ENCODE measurements around the gene CIBAR2. TPM values are rescaled to one million over a fixed set of nuclear protein-coding genes. Genes with fewer than 3 reads are reported as not detected.

CIBAR2 gene
- total RNA-seq: not detected
- polyA plus RNA-seq: not detected

- TF ChIP-seq POLR2AphosphoS5 (IDR thresholded peaks at IDR 0.05): no peak
- TF ChIP-seq EP300 (IDR thresholded peaks at IDR 0.05): no peak
- TF ChIP-seq POLR2A (IDR thresholded peaks at IDR 0.05): no peak
- TF ChIP-seq, protein P1, sequence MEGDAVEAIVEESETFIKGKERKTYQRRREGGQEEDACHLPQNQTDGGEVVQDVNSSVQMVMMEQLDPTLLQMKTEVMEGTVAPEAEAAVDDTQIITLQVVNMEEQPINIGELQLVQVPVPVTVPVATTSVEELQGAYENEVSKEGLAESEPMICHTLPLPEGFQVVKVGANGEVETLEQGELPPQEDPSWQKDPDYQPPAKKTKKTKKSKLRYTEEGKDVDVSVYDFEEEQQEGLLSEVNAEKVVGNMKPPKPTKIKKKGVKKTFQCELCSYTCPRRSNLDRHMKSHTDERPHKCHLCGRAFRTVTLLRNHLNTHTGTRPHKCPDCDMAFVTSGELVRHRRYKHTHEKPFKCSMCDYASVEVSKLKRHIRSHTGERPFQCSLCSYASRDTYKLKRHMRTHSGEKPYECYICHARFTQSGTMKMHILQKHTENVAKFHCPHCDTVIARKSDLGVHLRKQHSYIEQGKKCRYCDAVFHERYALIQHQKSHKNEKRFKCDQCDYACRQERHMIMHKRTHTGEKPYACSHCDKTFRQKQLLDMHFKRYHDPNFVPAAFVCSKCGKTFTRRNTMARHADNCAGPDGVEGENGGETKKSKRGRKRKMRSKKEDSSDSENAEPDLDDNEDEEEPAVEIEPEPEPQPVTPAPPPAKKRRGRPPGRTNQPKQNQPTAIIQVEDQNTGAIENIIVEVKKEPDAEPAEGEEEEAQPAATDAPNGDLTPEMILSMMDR (IDR thresholded peaks at IDR 0.05): no peak
- H3K4me1 ChIP-seq: peaks cover 0 to 8% (median 6%) of the 10 kb centered on the region in 4 donors
- intact Hi-C loops (cut with DNase I): loop anchor here (10.0 kb wide), 1 partner anchor 602 kb away; no protein-coding TSS in a partner anchor
Observed at GRCh38 chr16:85112364-85112763, at the start of gene CIBAR2. CIBAR2 (minus strand) TSS chr16:85112472; CDS start chr16:85112352, 120 bp downstream.

DNA sequence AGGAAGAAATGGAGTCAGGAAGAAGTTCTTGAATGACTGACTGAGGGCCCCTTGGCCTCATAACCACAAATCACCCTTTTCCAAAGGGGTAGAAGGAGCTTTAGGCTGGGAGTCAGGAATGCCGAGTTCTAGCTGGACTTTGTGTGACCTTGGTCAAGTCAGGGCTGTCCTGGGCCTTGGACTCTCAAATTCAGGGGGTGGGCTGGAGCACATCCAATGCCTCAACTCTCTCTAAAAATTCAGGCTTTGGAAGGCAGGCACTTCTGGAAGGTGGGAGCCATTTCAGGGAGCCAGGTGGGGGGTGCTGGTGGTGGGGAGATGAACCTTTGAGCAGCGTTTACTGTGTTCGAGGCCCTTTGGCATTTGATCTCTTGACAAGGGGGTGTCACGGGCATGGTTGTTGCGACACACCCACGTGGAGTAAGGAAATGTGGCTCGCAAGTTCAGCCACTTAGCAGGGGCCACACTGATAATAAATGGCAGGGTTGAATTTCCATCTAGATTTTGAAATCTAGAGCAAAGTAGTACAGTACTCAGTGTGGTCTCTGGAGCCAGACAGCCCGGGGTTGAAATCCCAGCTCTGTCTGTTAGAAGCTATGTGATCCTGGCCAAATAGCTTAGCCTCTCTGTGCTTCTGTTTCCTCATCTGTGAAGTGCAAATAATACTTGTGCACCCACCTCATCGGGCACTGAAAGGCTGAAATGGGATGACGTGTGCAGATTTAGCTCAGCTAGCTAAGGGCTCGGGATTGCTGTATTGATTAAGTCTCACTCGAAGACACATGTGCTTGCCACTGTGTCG lies 47.1 kb upstream of the CIBAR2 start:
- intact Hi-C loops (cut with DNase I): no loop called here
- H3K36me3 ChIP-seq: no peaks in the 10 kb centered on the region
- no peak overlapping the region for H3K4me3 ChIP-seq
- WGBS, 2 donors: 72 to 82% methylated on average over 13 of the region's 13 CpGs
- DNase-seq: no peak
- TF ChIP-seq EP300 (IDR thresholded peaks at IDR 0.05) (no peak), POLR2AphosphoS5 (IDR thresholded peaks at IDR 0.05) (no peak), POLR2A (IDR thresholded peaks at IDR 0.05) (no peak)
- TF ChIP-seq, protein P1 (IDR thresholded peaks at IDR 0.05): no peak
- peaks cover 0 to 44% (median 41%) of the 10 kb centered on the region in 4 donors for H3K4me1 ChIP-seq
- H3K9me3 ChIP-seq: no peaks in the 10 kb centered on the region
- no peaks in the 10 kb centered on the region for H3K27me3 ChIP-seq
- no peak overlapping the region for H3K27ac ChIP-seq

More at GRCh38 chr16:85112364-85112763, at the start of gene CIBAR2:
- no peaks in the 10 kb centered on the region for H3K27me3 ChIP-seq
- no peaks in the 10 kb centered on the region for H3K36me3 ChIP-seq
- DNase-seq: no peak
- no peak within 1 kb of the TSS for H3K27ac ChIP-seq
- 33 to 72% methylated on average over 15 of the region's 15 CpGs for WGBS, 2 donors
- H3K4me3 ChIP-seq: no peak within 1 kb of the TSS
- H3K9me3 ChIP-seq: no peaks in the 10 kb centered on the region

GRCh38 chr16:85158743-85159178 lies 46.5 kb upstream of the CIBAR2 start:
- no peak overlapping the region for H3K4me3 ChIP-seq
- intact Hi-C loops (cut with DNase I): no loop called here

DNA sequence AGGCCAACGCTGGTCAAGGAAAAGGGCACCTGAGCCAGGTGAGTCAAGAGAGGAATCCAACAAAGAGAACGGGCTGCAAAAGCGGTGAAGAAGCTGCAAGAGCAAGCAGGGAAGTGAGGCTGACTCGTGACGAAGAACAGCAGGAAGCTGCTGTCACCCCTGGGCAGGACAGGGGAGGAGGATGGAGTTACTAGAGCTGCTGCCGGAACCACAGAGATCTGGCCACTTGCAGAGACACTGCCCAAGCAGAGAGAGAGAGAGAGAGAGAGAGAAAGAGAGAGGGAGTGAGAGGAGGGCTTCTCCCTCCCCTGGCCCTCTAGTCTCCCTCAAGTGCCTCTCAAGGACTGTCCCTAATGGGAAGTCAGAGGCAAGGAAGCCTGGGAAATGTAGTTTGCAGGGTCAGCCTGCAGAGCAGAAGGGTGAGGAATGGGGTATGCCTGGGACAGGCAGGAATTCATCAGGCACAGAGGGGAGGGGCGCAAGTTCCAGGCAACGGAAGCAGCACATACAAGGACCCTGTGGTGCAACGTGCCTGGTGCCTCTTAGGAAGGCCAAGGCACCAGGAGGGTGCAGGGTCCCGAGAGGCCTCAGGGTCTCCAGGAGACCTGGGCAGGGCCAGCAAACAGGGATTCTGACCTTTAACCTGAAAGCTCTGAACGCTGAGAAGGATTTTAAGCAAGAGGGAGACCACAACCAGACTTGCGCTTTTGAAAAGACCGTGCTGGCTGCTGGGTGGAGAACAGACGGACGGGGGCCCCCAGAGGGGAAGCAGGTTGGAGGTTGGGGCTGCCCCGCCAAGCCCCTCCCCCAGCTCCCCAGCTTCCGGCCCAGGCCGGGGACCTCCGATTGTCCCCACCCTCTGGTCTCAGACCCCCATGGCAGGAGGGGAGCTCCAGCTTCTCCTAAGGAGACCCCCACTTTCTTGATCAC lies 45.8 kb upstream of the CIBAR2 start:
- Histone ChIP-seq H3K27me3 (no peaks in the 10 kb centered on the region), H3K4me3 (no peak overlapping the region), H3K36me3 (no peaks in the 10 kb centered on the region), H3K4me1 (peaks cover 0 to 31% (median 29%) of the 10 kb centered on the region in 4 donors), H3K27ac (no peak overlapping the region), H3K9me3 (no peaks in the 10 kb centered on the region)
- no peak for DNase-seq
- intact Hi-C loops (cut with DNase I): no loop called here
- 30 to 59% methylated on average over 19 of the region's 19 CpGs for WGBS, 2 donors
- TF ChIP-seq, protein P1 (IDR thresholded peaks at IDR 0.05): no peak
- TF ChIP-seq POLR2A (IDR thresholded peaks at IDR 0.05) (no peak), EP300 (IDR thresholded peaks at IDR 0.05) (no peak), POLR2AphosphoS5 (IDR thresholded peaks at IDR 0.05) (no peak)

More at GRCh38 chr16:85158743-85159178, 46.5 kb upstream of the CIBAR2 start:
- TF ChIP-seq POLR2A (IDR thresholded peaks at IDR 0.05) (no peak), POLR2AphosphoS5 (IDR thresholded peaks at IDR 0.05) (no peak), EP300 (IDR thresholded peaks at IDR 0.05) (no peak)
- TF ChIP-seq, protein P1 (IDR thresholded peaks at IDR 0.05): no peak
- H3K4me1 ChIP-seq: peaks cover 0 to 38% (median 36%) of the 10 kb centered on the region in 4 donors
- no peaks in the 10 kb centered on the region for H3K9me3 ChIP-seq
- no peak for DNase-seq
- 54 to 60% methylated on average over 14 of the region's 14 CpGs for WGBS, 2 donors
- H3K27ac ChIP-seq: no peak overlapping the region
- H3K27me3 ChIP-seq: no peaks in the 10 kb centered on the region
- H3K36me3 ChIP-seq: no peaks in the 10 kb centered on the region

Data from sigmoid colon (tissue), 7 donors.